ENCODE results near the gene SLC27A1. TPM values are rescaled to one million over a fixed set of nuclear protein-coding genes. Genes with fewer than 3 reads are reported as not detected.

Gene SLC27A1
- total RNA-seq, 1 donor from 2014 or later = 9.1 TPM

DNA sequence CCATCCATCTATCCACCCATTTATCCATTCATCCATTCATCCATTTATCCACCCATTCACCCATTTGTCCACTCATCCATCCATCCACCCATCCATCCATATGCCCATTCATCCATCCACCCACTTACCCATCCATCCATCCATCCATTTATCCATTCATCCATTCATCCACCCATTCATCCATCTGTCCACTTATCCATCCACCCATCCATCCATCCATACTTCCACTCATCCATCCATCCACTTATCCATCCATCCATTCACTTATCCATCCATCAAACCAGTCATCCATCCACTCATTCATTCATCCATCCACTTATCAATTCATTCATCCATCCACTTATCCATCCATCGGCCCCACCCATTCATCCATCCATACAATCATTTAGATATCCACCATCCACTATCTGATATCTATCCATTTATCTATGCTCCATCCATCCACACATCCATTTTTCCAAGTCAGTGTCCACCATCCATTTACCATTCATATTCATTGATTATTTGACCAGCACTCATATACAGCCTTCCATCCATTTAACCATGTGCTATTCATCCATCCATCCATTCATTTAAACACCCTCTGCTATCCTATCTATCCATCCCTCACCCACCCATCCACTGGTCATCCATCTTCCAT lies 24.7 kb upstream of the SLC27A1 start:
- TF ChIP-seq, protein P1, sequence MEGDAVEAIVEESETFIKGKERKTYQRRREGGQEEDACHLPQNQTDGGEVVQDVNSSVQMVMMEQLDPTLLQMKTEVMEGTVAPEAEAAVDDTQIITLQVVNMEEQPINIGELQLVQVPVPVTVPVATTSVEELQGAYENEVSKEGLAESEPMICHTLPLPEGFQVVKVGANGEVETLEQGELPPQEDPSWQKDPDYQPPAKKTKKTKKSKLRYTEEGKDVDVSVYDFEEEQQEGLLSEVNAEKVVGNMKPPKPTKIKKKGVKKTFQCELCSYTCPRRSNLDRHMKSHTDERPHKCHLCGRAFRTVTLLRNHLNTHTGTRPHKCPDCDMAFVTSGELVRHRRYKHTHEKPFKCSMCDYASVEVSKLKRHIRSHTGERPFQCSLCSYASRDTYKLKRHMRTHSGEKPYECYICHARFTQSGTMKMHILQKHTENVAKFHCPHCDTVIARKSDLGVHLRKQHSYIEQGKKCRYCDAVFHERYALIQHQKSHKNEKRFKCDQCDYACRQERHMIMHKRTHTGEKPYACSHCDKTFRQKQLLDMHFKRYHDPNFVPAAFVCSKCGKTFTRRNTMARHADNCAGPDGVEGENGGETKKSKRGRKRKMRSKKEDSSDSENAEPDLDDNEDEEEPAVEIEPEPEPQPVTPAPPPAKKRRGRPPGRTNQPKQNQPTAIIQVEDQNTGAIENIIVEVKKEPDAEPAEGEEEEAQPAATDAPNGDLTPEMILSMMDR (IDR thresholded peaks at IDR 0.05; ENCODE audit: insufficient read depth, low read length, poor library complexity, severe bottlenecking) = no peak
- Histone ChIP-seq H3K27me3 (ENCODE audit: control insufficient read depth, insufficient read depth, low read length) (peaks cover 19% of the 10 kb centered on the region), H3K36me3 (ENCODE audit: control insufficient read depth, insufficient read depth, low read length) (no peaks in the 10 kb centered on the region), H3K4me3 (ENCODE audit: low read depth, low read length) (no peak overlapping the region)
- no peak for DNase-seq (ENCODE audit: low read depth)

DNA sequence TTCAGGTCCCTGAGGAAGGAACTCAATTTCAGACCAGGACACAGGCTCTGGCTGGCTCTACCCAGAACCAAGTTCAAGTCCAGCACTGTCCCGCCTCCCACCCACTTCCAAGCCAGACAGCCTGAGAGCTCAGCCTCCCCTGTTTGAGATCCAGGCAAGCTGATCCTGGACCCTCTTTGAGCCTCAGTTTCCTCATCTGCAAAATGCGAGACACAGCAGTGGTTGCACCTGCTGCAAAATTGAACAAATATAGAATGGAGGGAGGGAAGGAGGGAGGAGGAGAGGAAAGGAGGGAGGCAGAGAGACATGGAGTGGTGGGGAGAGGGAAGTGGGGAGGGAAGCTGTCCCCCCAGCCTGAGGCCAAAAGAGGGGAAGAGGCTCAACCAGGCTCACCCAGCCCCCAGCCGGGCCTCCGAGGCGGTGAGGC lies 22.6 kb upstream of the SLC27A1 start:
- no peak for DNase-seq (ENCODE audit: low read depth)
- peak overlapping the region; percentile 18 for H3K4me3 ChIP-seq (ENCODE audit: low read depth, low read length)
- peaks cover 19% of the 10 kb centered on the region for H3K27me3 ChIP-seq (ENCODE audit: control insufficient read depth, insufficient read depth, low read length)
- no peaks in the 10 kb centered on the region for H3K36me3 ChIP-seq (ENCODE audit: control insufficient read depth, insufficient read depth, low read length)
- TF ChIP-seq, protein P1 (IDR thresholded peaks at IDR 0.05; ENCODE audit: insufficient read depth, low read length, poor library complexity, severe bottlenecking) = no peak

DNA sequence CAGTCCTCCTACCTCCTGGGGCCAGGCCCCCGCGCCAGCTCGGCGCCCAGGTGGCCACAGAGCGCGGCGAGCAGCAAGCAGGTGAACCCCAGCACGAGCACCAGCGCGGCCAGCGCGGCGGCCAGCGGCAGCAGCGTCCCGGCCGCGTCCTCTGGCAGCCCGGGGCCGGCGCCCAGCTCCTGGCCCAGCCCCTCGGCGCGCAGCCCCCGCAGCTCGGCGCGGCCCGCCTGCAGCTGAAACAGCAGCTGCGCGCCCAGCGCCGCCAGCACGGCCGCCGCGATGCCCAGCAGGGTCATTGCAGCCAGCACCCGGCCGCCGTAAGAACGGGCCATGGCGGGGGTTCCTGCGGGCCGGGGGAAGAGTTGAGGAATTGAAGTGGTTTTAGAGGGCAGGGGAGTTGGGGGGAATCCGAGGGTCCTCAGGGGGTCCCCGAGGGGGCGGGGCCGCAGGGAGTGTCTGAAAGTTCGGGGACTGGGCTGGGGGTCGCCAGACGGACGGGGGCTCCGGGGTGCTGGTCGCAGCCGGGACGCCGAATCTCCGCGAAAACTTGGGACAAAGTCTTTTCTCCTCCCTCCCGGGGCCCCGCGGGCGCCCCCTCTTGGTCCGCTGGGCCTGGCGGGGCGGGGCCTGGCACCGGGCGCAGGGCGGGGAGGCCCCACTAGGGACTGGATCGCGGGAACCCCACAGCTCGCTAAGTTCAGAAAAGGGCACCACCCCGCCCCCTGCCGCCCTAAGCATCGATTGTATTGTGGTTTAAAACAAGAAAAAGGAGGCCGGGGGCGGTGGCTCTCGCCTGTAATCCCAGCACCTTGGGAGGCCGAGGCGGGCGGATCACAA lies 22.0 kb upstream of the SLC27A1 start, which contains the start of gene TMEM221:
Gene TMEM221, minus strand, starts transcription at position 538 of the 837 bp plus-strand sequence. Its CDS starts 206 bp downstream, at position 332.
- TF ChIP-seq, protein P1 (IDR thresholded peaks at IDR 0.05; ENCODE audit: insufficient read depth, low read length, poor library complexity, severe bottlenecking) = peak; percentile 38
- H3K27me3 ChIP-seq (ENCODE audit: control insufficient read depth, insufficient read depth, low read length) = peaks cover 22% of the 10 kb centered on the region
- no peaks in the 10 kb centered on the region for H3K36me3 ChIP-seq (ENCODE audit: control insufficient read depth, insufficient read depth, low read length)
- DNase-seq (ENCODE audit: low read depth) = no peak
- peak within 1 kb of the TSS; percentile 27 for H3K4me3 ChIP-seq (ENCODE audit: low read depth, low read length)

DNA sequence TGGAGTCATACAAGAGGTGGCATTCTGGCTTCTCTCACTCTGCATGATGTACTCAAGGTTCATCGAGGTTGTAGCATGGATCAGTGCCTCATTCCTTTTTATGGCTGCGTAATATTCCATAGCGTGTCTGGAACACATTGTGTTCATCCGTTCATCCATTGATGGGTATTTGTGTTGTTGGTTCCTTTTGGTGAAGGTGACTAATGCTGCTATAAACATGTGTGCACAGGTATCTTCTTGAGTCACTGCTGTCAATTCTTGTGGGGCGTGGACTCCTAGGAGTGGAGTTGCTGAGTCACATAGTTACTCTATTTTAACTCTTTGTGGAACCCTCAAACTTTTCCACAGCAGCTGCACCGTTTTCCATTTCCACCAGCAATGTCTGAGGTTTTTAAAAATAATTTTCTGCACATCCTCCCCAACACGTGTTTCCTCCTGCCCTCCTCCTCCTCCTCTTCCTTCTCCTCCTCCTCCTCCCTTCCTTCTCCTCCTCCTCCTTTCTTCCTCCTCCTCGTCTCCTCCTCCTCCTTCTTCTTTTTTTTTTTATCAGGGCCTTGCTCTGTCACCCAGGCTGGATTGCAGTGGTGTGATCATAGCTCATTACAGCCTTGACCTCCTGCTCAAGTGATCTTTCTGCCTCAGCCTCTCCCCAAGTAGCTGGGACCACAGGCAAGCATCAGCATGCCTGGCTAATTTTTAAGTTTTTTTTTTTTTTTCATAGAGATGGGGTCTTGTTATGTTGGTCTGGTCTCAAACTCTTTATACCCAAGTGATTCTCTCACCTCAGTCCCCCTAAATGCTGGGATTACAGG lies 19.9 kb upstream of the SLC27A1 start:
- TF ChIP-seq, protein P1 (IDR thresholded peaks at IDR 0.05; ENCODE audit: insufficient read depth, low read length, poor library complexity, severe bottlenecking) = no peak
- Histone ChIP-seq H3K36me3 (ENCODE audit: control insufficient read depth, insufficient read depth, low read length) (no peaks in the 10 kb centered on the region), H3K4me3 (ENCODE audit: low read depth, low read length) (no peak overlapping the region), H3K27me3 (ENCODE audit: control insufficient read depth, insufficient read depth, low read length) (peaks cover 38% of the 10 kb centered on the region)
- DNase-seq (ENCODE audit: low read depth) = peak; percentile 54

DNA sequence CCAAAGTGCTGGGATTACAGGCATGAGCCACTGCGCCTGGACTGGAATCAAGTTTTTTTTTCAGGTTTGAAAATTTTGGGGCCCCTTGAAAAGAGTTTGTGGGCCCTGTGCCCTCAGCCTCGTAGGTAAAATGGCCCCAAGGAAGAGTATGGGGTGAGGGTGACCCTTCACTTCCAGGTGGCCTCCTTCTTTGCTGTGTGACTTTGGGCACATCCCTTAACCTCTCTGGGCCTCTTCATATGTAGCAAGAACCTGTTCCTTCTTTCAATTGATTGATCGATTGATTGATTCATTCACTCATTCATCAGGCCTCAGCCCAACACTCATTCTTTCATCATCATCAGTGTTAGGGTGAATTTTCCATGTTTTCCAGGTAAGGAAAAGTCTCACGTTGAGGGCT lies 18.5 kb upstream of the SLC27A1 start:
- Histone ChIP-seq H3K36me3 (ENCODE audit: control insufficient read depth, insufficient read depth, low read length) (no peaks in the 10 kb centered on the region), H3K4me3 (ENCODE audit: low read depth, low read length) (no peak overlapping the region)
- no peak for DNase-seq (ENCODE audit: low read depth)

More for the DNA sequence above, 18.5 kb upstream of the SLC27A1 start:
- H3K27me3 ChIP-seq (ENCODE audit: control insufficient read depth, insufficient read depth, low read length) = peaks cover 47% of the 10 kb centered on the region
- TF ChIP-seq, protein P1 (IDR thresholded peaks at IDR 0.05; ENCODE audit: insufficient read depth, low read length, poor library complexity, severe bottlenecking) = no peak

All from kidney epithelial cell (primary cell).